DOHH2 (cell line): Measurements from ENCODE around the gene PDE1C.

Source experiments
- EZH2phosphoT487 ChIP-seq: fragments of 200-600 bp; sonication (generic); IDR thresholded peaks from 2 replicates; pipeline ENCODE4 v1.6.1; 2017; ENCODE audit warnings: borderline replicate concordance, mild to moderate bottlenecking, antibody characterized with exemption, low read length, moderate library complexity, mixed read lengths
- TF ChIP-seq, protein P1 (sequence below): fragments of 200-600 bp; sonication (generic); IDR thresholded peaks from one replicate; pipeline ENCODE4 v1.5.1; 2014; ENCODE audit warnings: antibody characterized with exemption, mild to moderate bottlenecking, low read depth, low read length; ENCODE audit not compliant: poor library complexity, severe bottlenecking

- TF ChIP-seq, protein P1, sequence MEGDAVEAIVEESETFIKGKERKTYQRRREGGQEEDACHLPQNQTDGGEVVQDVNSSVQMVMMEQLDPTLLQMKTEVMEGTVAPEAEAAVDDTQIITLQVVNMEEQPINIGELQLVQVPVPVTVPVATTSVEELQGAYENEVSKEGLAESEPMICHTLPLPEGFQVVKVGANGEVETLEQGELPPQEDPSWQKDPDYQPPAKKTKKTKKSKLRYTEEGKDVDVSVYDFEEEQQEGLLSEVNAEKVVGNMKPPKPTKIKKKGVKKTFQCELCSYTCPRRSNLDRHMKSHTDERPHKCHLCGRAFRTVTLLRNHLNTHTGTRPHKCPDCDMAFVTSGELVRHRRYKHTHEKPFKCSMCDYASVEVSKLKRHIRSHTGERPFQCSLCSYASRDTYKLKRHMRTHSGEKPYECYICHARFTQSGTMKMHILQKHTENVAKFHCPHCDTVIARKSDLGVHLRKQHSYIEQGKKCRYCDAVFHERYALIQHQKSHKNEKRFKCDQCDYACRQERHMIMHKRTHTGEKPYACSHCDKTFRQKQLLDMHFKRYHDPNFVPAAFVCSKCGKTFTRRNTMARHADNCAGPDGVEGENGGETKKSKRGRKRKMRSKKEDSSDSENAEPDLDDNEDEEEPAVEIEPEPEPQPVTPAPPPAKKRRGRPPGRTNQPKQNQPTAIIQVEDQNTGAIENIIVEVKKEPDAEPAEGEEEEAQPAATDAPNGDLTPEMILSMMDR = no peak
- no peak for TF ChIP-seq EZH2phosphoT487
Measured at GRCh38 chr7:32047801-32048200, 22.4 kb downstream of the PDE1C start.
